GM12892 (cell line): ENCODE results near the gene SLC4A5.

Experiments
- POLR2AphosphoS5 ChIP-seq: IDR thresholded peaks from 2 replicates; pipeline ENCODE4 v1.6.1; 2011; ENCODE audit warnings: low read depth, low read length, control low read depth
- TAF1 ChIP-seq: IDR thresholded peaks from 2 replicates; pipeline ENCODE4 v1.6.1; 2011; ENCODE audit warnings: low read depth, mild to moderate bottlenecking, control low read depth, low read length, borderline replicate concordance

DNA sequence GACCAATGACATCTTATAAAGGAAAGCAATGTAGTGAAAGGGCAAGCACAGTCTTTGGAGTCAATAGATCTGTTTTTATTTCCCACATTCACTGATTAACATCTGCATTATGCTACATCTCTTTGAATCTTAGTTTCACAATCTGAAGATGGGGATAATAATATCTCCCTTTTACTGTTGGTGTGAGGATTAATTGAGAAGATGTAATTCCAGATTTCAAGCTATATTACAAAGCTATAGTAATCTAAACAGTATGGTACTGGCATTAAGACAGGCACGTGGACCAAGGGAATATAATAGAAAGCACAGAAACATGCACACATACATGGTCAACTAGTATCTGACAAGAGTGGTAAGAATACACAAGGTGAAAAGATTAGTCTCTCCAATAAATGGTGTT is 45.3 kb downstream of the SLC4A5 start:
- no peak for TF ChIP-seq POLR2AphosphoS5
- TF ChIP-seq TAF1: no peak
